Calu3 (cell line): ENCODE data around the gene CPEB2. TPM values are rescaled to one million over a fixed set of nuclear protein-coding genes. Genes with fewer than 3 reads are reported as not detected.

ENCODE experiments used
- BruUV-seq: library from RNA; stranded (reverse); fragments of 400-500 nt; replicated peaks from 2 replicates; lab custom pipeline; 2021; lab: Mats Ljungman, UMichigan
- CTCF ChIA-PET: fragments of 300-600 bp; sonication (Branson Sonifier 250); formaldehyde crosslinking; loops from one replicate; lab custom pipeline; 2022; ENCODE audit warnings: antibody characterized with exemption; lab: Charles Lee
- DNase-seq: peaks from one replicate; pipeline ENCODE4 v3.0.0; 2022
- H3K27ac Mint-ChIP-seq: one replicate; pipeline ENCODE4 v1.8.0; 2022; ENCODE audit warnings: mixed read lengths; ENCODE audit not compliant: unreplicated experiment
- H3K27me3 Mint-ChIP-seq: one replicate; pipeline ENCODE4 v1.8.0; 2022; ENCODE audit warnings: mixed read lengths; ENCODE audit not compliant: unreplicated experiment
- H3K36me3 Mint-ChIP-seq: one replicate; pipeline ENCODE4 v1.8.0; 2022; ENCODE audit warnings: mild to moderate bottlenecking, moderate library complexity, mixed read lengths; ENCODE audit not compliant: insufficient read depth, unreplicated experiment
- H3K4me1 Mint-ChIP-seq: one replicate; pipeline ENCODE4 v1.8.0; 2022; ENCODE audit warnings: mild to moderate bottlenecking, low read depth, mixed read lengths; ENCODE audit not compliant: unreplicated experiment
- H3K4me3 Mint-ChIP-seq: one replicate; pipeline ENCODE4 v1.8.0; 2022; ENCODE audit warnings: mild to moderate bottlenecking, low read depth, moderate library complexity, mixed read lengths; ENCODE audit not compliant: unreplicated experiment
- H3K9me3 Mint-ChIP-seq: one replicate; pipeline ENCODE4 v1.8.0; 2022; ENCODE audit warnings: low read depth, mixed read lengths; ENCODE audit not compliant: unreplicated experiment
- intact Hi-C: fragments of 100-400 bp; cut with micrococcal nuclease; formaldehyde crosslinking; loops from one replicate; pipeline ENCODE4 v1.10.0; 2022; ENCODE audit not compliant: unreplicated experiment
- total RNA-seq: library from RNA; stranded (reverse); gene quantifications from 2 replicates; pipeline ENCODE4 v1.2.3, GENCODE V29; 2022
- TF ChIP-seq, protein P1 (sequence below): fragments of 200-600 bp; IDR thresholded peaks from one replicate; pipeline ENCODE4 v1.8.0; 2022; ENCODE audit warnings: antibody characterized with exemption; ENCODE audit not compliant: unreplicated experiment

The CPEB2 gene
- total RNA-seq, 1 experiment from 2014 or later: 7.3 TPM

DNA sequence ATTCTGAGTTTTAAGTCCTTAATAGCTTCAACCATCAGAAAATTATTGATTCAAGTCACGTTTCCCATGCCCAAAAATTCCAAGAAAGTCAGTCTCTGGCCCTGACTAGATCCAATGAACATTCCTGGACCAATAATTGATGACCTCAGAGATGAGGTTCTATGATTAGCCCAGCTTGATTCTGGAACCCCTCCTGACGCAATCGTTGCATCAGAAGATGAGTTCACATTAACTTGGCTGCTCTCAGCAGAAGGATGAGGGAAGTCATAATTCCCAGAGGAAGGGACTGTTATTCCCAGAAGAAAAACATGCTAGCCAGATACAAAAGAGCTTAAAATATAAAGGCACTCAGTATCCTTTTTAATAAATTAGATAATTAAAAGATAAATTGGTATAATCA is 34.3 kb upstream of the CPEB2 start:
- H3K27ac Mint-ChIP-seq: no peak overlapping the region
- no TSS peak for BruUV-seq
- intact Hi-C loops: no loop called here
- TF ChIP-seq, protein P1, sequence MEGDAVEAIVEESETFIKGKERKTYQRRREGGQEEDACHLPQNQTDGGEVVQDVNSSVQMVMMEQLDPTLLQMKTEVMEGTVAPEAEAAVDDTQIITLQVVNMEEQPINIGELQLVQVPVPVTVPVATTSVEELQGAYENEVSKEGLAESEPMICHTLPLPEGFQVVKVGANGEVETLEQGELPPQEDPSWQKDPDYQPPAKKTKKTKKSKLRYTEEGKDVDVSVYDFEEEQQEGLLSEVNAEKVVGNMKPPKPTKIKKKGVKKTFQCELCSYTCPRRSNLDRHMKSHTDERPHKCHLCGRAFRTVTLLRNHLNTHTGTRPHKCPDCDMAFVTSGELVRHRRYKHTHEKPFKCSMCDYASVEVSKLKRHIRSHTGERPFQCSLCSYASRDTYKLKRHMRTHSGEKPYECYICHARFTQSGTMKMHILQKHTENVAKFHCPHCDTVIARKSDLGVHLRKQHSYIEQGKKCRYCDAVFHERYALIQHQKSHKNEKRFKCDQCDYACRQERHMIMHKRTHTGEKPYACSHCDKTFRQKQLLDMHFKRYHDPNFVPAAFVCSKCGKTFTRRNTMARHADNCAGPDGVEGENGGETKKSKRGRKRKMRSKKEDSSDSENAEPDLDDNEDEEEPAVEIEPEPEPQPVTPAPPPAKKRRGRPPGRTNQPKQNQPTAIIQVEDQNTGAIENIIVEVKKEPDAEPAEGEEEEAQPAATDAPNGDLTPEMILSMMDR: no peak
- no peak for DNase-seq
- no peak overlapping the region for H3K4me3 Mint-ChIP-seq
- no peaks in the 10 kb centered on the region for H3K27me3 Mint-ChIP-seq
- CTCF ChIA-PET: no interaction called here
- no peaks in the 10 kb centered on the region for H3K4me1 Mint-ChIP-seq
- peaks cover 2% of the 10 kb centered on the region for H3K9me3 Mint-ChIP-seq
- no peaks in the 10 kb centered on the region for H3K36me3 Mint-ChIP-seq

GRCh38 chr4:14977830-14978229 is 24.5 kb upstream of the CPEB2 start:
- H3K4me3 Mint-ChIP-seq: no peak overlapping the region
- TF ChIP-seq, protein P1: no peak
- H3K27ac Mint-ChIP-seq: no peak overlapping the region
- BruUV-seq: no TSS peak
- CTCF ChIA-PET: interaction anchor here (0.6 kb wide), 1 partner anchor 155 kb away, joined by 4 read pairs; no protein-coding TSS in a partner anchor
- H3K36me3 Mint-ChIP-seq: no peaks in the 10 kb centered on the region
- no peak for DNase-seq
- no peaks in the 10 kb centered on the region for H3K27me3 Mint-ChIP-seq
- H3K9me3 Mint-ChIP-seq: no peaks in the 10 kb centered on the region
- no peaks in the 10 kb centered on the region for H3K4me1 Mint-ChIP-seq
- intact Hi-C loops: no loop called here

- no peak for DNase-seq
- no TSS peak for BruUV-seq
- CTCF ChIA-PET: no interaction called here
- Mint-ChIP-seq H3K27ac (no peak overlapping the region), H3K9me3 (no peaks in the 10 kb centered on the region), H3K4me1 (no peaks in the 10 kb centered on the region), H3K4me3 (no peak overlapping the region), H3K36me3 (no peaks in the 10 kb centered on the region), H3K27me3 (no peaks in the 10 kb centered on the region)
- TF ChIP-seq, protein P1: no peak
- intact Hi-C loops: no loop called here
Measured at GRCh38 chr4:14984448-14984847, 17.8 kb upstream of the CPEB2 start.

DNA sequence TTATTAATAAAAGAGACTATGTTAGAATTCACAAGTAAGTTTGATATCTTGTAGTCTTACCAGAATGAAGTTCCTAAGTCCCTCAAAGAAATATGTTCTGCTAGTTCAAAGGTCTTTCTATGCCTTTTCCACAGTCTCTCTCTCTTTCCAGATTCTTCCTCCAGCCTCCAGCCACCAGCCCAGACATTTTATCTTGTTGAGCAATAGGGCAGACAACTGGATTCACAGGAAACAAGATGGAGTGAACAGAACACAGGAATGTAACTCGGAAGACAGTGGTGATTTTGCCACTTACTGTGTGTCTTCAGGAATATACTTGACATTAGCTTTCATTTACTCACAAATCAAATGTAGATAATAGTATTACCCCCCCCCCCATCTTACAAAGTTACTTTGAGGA is 17.1 kb upstream of the CPEB2 start:
- no TSS peak for BruUV-seq
- Mint-ChIP-seq H3K4me1 (no peaks in the 10 kb centered on the region), H3K27me3 (no peaks in the 10 kb centered on the region), H3K4me3 (no peak overlapping the region), H3K9me3 (no peaks in the 10 kb centered on the region), H3K36me3 (no peaks in the 10 kb centered on the region), H3K27ac (no peak overlapping the region)
- DNase-seq: no peak
- intact Hi-C loops: no loop called here
- CTCF ChIA-PET: no interaction called here
- TF ChIP-seq, protein P1: no peak

DNA sequence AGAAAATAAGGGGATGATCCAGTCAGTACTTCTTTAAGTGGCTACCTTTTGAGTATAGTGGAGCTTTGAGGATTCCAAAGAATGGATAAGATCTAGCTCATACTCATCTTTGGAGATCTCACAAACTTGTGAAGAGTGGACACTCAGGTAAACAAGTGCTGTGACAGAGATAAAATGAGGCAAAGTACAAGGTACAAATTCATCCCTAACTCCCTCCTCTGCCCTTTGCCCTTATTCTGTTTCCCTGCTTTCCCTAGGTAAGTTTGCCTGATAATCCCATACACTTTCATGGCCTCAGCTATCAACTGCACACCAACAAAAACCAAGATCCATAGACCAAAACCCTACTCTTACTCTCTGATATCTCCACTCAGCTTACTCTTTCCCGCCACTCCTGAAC is 16.4 kb upstream of the CPEB2 start:
- Mint-ChIP-seq H3K27ac (no peak overlapping the region), H3K4me3 (no peak overlapping the region), H3K4me1 (no peaks in the 10 kb centered on the region), H3K9me3 (no peaks in the 10 kb centered on the region), H3K27me3 (no peaks in the 10 kb centered on the region), H3K36me3 (no peaks in the 10 kb centered on the region)
- intact Hi-C loops: no loop called here
- no TSS peak for BruUV-seq
- no peak for DNase-seq
- TF ChIP-seq, protein P1: no peak
- CTCF ChIA-PET: no interaction called here
